Measurements from ENCODE around the gene TMPRSS9.

DNA sequence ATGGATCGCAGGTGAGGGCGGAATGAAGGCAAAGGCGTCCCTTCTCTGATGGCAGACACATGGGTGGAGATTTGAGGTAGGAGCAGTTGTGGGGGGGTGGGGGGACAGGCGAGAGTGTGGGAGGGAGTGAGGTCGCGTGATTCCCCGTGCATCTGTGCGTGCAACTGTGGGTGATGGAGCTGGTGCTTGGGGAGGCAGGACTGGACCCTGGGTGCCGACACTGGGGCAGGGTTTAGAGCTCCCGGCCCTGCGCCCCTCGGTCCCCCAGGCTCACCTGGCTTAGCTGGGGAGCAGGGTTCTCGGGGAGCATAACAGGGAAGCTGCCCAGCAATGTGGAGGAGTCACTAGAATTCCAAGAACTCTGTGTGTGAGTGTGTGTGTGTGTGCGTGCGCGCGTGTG, 3.4 kb downstream of the TMPRSS9 start:
- TF ChIP-seq ZNF830 (tag by site-specific recombination; IDR thresholded peaks at IDR 0.05; ENCODE audit: low read depth): no peak
- no peak for TF ChIP-seq ZNF274 (IDR thresholded peaks at IDR 0.05; ENCODE audit: low read length)
- no peak for TF ChIP-seq ZNF274 (tag by site-specific recombination; IDR thresholded peaks at IDR 0.05; ENCODE audit: borderline replicate concordance)
- TF ChIP-seq, protein P1, sequence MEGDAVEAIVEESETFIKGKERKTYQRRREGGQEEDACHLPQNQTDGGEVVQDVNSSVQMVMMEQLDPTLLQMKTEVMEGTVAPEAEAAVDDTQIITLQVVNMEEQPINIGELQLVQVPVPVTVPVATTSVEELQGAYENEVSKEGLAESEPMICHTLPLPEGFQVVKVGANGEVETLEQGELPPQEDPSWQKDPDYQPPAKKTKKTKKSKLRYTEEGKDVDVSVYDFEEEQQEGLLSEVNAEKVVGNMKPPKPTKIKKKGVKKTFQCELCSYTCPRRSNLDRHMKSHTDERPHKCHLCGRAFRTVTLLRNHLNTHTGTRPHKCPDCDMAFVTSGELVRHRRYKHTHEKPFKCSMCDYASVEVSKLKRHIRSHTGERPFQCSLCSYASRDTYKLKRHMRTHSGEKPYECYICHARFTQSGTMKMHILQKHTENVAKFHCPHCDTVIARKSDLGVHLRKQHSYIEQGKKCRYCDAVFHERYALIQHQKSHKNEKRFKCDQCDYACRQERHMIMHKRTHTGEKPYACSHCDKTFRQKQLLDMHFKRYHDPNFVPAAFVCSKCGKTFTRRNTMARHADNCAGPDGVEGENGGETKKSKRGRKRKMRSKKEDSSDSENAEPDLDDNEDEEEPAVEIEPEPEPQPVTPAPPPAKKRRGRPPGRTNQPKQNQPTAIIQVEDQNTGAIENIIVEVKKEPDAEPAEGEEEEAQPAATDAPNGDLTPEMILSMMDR (tag by site-specific recombination; IDR thresholded peaks at IDR 0.05): no peak
- TF ChIP-seq, protein P2, sequence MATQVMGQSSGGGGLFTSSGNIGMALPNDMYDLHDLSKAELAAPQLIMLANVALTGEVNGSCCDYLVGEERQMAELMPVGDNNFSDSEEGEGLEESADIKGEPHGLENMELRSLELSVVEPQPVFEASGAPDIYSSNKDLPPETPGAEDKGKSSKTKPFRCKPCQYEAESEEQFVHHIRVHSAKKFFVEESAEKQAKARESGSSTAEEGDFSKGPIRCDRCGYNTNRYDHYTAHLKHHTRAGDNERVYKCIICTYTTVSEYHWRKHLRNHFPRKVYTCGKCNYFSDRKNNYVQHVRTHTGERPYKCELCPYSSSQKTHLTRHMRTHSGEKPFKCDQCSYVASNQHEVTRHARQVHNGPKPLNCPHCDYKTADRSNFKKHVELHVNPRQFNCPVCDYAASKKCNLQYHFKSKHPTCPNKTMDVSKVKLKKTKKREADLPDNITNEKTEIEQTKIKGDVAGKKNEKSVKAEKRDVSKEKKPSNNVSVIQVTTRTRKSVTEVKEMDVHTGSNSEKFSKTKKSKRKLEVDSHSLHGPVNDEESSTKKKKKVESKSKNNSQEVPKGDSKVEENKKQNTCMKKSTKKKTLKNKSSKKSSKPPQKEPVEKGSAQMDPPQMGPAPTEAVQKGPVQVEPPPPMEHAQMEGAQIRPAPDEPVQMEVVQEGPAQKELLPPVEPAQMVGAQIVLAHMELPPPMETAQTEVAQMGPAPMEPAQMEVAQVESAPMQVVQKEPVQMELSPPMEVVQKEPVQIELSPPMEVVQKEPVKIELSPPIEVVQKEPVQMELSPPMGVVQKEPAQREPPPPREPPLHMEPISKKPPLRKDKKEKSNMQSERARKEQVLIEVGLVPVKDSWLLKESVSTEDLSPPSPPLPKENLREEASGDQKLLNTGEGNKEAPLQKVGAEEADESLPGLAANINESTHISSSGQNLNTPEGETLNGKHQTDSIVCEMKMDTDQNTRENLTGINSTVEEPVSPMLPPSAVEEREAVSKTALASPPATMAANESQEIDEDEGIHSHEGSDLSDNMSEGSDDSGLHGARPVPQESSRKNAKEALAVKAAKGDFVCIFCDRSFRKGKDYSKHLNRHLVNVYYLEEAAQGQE (tag by site-specific recombination; IDR thresholded peaks at IDR 0.05): no peak
- TF ChIP-seq ZFP3 (tag by site-specific recombination; IDR thresholded peaks at IDR 0.05; ENCODE audit: low read depth): no peak
- TF ChIP-seq ZNF707 (tag by site-specific recombination; IDR thresholded peaks at IDR 0.05): no peak
- no peak for TF ChIP-seq MZF1 (tag by site-specific recombination; IDR thresholded peaks at IDR 0.05; ENCODE audit: borderline replicate concordance)

Data from HEK293 (cell line).